Measurements from ENCODE around the gene MXRA8. TPM values are rescaled to one million over a fixed set of nuclear protein-coding genes. Genes with fewer than 3 reads are reported as not detected.
"Not testable (repeated sequence)": the region's sequence is repeated elsewhere in the genome, so short reads cannot be mapped to it uniquely, and the experiment has no call there.

The MXRA8 gene
- polyA plus RNA-seq, 2 donors, result 7.5 to 14.7 TPM

- WGBS, 2 donors, result 91 to 96% methylated on average over 11 of the region's 11 CpGs
- no peaks in the 10 kb centered on the region for H3K9me3 ChIP-seq (ENCODE audit: control insufficient read depth in 2 of 2, insufficient read depth in 1 of 2, low read depth in 1 of 2, low read length in 1 of 2)
- H3K27me3 ChIP-seq (ENCODE audit: control insufficient read depth in 1 of 2, insufficient read depth in 2 of 2, low read length in 2 of 2), result no peaks in the 10 kb centered on the region
- peaks cover 33 to 52% of the 10 kb centered on the region in 2 donors for H3K36me3 ChIP-seq (ENCODE audit: control insufficient read depth in 2 of 2, insufficient read depth in 2 of 2, low read length in 1 of 2)
- H3K27ac ChIP-seq (ENCODE audit: low read depth in 2 of 2, low read length in 1 of 2), result no peak overlapping the region
- H3K4me1 ChIP-seq (ENCODE audit: control insufficient read depth in 2 of 2, insufficient read depth in 2 of 2, low read length in 1 of 2), result peaks cover 0 to 5% of the 10 kb centered on the region in 2 donors
- H3K4me3 ChIP-seq (ENCODE audit: low read depth in 1 of 2, low read length in 2 of 2), result no peak overlapping the region
Observed at GRCh38 chr1:1393428-1393827, 35.1 kb upstream of the MXRA8 start.

- no peak overlapping the region for H3K4me3 ChIP-seq (ENCODE audit: low read depth in 1 of 2, low read length in 2 of 2)
- WGBS, 2 donors, result 93 to 98% methylated on average over 4 of the region's 4 CpGs
- H3K4me1 ChIP-seq (ENCODE audit: control insufficient read depth in 2 of 2, insufficient read depth in 2 of 2, low read length in 1 of 2), result peaks cover 0 to 3% of the 10 kb centered on the region in 2 donors
- no peak overlapping the region for H3K27ac ChIP-seq (ENCODE audit: low read depth in 2 of 2, low read length in 1 of 2)
- peaks cover 33 to 53% of the 10 kb centered on the region in 2 donors for H3K36me3 ChIP-seq (ENCODE audit: control insufficient read depth in 2 of 2, insufficient read depth in 2 of 2, low read length in 1 of 2)
- no peaks in the 10 kb centered on the region for H3K27me3 ChIP-seq (ENCODE audit: control insufficient read depth in 1 of 2, insufficient read depth in 2 of 2, low read length in 2 of 2)
- no peaks in the 10 kb centered on the region for H3K9me3 ChIP-seq (ENCODE audit: control insufficient read depth in 2 of 2, insufficient read depth in 1 of 2, low read depth in 1 of 2, low read length in 1 of 2)
Observed at GRCh38 chr1:1393014-1393413, 34.7 kb upstream of the MXRA8 start.

- peaks cover 42 to 62% of the 10 kb centered on the region in 2 donors for H3K36me3 ChIP-seq (ENCODE audit: control insufficient read depth in 2 of 2, insufficient read depth in 2 of 2, low read length in 1 of 2)
- no peak overlapping the region for H3K27ac ChIP-seq (ENCODE audit: low read depth in 2 of 2, low read length in 1 of 2)
- H3K9me3 ChIP-seq (ENCODE audit: control insufficient read depth in 2 of 2, insufficient read depth in 1 of 2, low read depth in 1 of 2, low read length in 1 of 2), result no peaks in the 10 kb centered on the region
- H3K27me3 ChIP-seq (ENCODE audit: control insufficient read depth in 1 of 2, insufficient read depth in 2 of 2, low read length in 2 of 2), result no peaks in the 10 kb centered on the region
- 87 to 88% methylated on average over 12 of the region's 12 CpGs for WGBS, 2 donors
- no peaks in the 10 kb centered on the region for H3K4me1 ChIP-seq (ENCODE audit: control insufficient read depth in 2 of 2, insufficient read depth in 2 of 2, low read length in 1 of 2)
- no peak overlapping the region for H3K4me3 ChIP-seq (ENCODE audit: low read depth in 1 of 2, low read length in 2 of 2)
Observed at GRCh38 chr1:1391225-1391624, 32.9 kb upstream of the MXRA8 start.

- H3K4me1 ChIP-seq (ENCODE audit: control insufficient read depth in 2 of 2, insufficient read depth in 2 of 2, low read length in 1 of 2), result no peaks in the 10 kb centered on the region
- H3K4me3 ChIP-seq (ENCODE audit: low read depth in 1 of 2, low read length in 2 of 2), result no peak overlapping the region
- H3K27ac ChIP-seq (ENCODE audit: low read depth in 2 of 2, low read length in 1 of 2), result no peak overlapping the region
- no peaks in the 10 kb centered on the region for H3K9me3 ChIP-seq (ENCODE audit: control insufficient read depth in 2 of 2, insufficient read depth in 1 of 2, low read depth in 1 of 2, low read length in 1 of 2)
- H3K36me3 ChIP-seq (ENCODE audit: control insufficient read depth in 2 of 2, insufficient read depth in 2 of 2, low read length in 1 of 2), result peaks cover 47 to 64% of the 10 kb centered on the region in 2 donors
- WGBS, 2 donors, result 87 to 91% methylated on average over 12 of the region's 12 CpGs
- H3K27me3 ChIP-seq (ENCODE audit: control insufficient read depth in 1 of 2, insufficient read depth in 2 of 2, low read length in 2 of 2), result no peaks in the 10 kb centered on the region
Observed at GRCh38 chr1:1390675-1391074, 32.3 kb upstream of the MXRA8 start.

- whole genome bisulfite sequencing, 2 donors, result 94 to 95% methylated on average over 16 of the region's 16 CpGs
- Histone ChIP-seq H3K36me3 (ENCODE audit: control insufficient read depth in 2 of 2, insufficient read depth in 2 of 2, low read length in 1 of 2) (peaks cover 39 to 54% of the 10 kb centered on the region in 2 donors), H3K27ac (ENCODE audit: low read depth in 2 of 2, low read length in 1 of 2) (no peak overlapping the region), H3K9me3 (ENCODE audit: control insufficient read depth in 2 of 2, insufficient read depth in 1 of 2, low read depth in 1 of 2, low read length in 1 of 2) (no peaks in the 10 kb centered on the region), H3K4me3 (ENCODE audit: low read depth in 1 of 2, low read length in 2 of 2) (no peak overlapping the region), H3K27me3 (ENCODE audit: control insufficient read depth in 1 of 2, insufficient read depth in 2 of 2, low read length in 2 of 2) (no peaks in the 10 kb centered on the region), H3K4me1 (ENCODE audit: control insufficient read depth in 2 of 2, insufficient read depth in 2 of 2, low read length in 1 of 2) (no peaks in the 10 kb centered on the region)
Observed at GRCh38 chr1:1388078-1388472, 29.7 kb upstream of the MXRA8 start.

GRCh38 chr1:1387098-1388077 lies 29.0 kb upstream of the MXRA8 start:
- WGBS, 2 donors, result 96% methylated on average over 50 of the region's 50 CpGs
- peaks cover 33 to 49% of the 10 kb centered on the region in 2 donors for H3K36me3 ChIP-seq (ENCODE audit: control insufficient read depth in 2 of 2, insufficient read depth in 2 of 2, low read length in 1 of 2)

GRCh38 chr1:1385931-1386330 lies 27.6 kb upstream of the MXRA8 start:
- Histone ChIP-seq H3K4me3 (ENCODE audit: low read depth in 1 of 2, low read length in 2 of 2) (no peak overlapping the region), H3K4me1 (ENCODE audit: control insufficient read depth in 2 of 2, insufficient read depth in 2 of 2, low read length in 1 of 2) (no peaks in the 10 kb centered on the region), H3K36me3 (ENCODE audit: control insufficient read depth in 2 of 2, insufficient read depth in 2 of 2, low read length in 1 of 2) (peaks cover 26 to 49% of the 10 kb centered on the region in 2 donors), H3K27me3 (ENCODE audit: control insufficient read depth in 1 of 2, insufficient read depth in 2 of 2, low read length in 2 of 2) (no peaks in the 10 kb centered on the region), H3K27ac (ENCODE audit: low read depth in 2 of 2, low read length in 1 of 2) (no peak overlapping the region), H3K9me3 (ENCODE audit: control insufficient read depth in 2 of 2, insufficient read depth in 1 of 2, low read depth in 1 of 2, low read length in 1 of 2) (no peaks in the 10 kb centered on the region)
- 91 to 93% methylated on average over 8 of the region's 8 CpGs for WGBS, 2 donors

More at GRCh38 chr1:1387098-1388077, 29.0 kb upstream of the MXRA8 start:
- H3K9me3 ChIP-seq (ENCODE audit: control insufficient read depth in 2 of 2, insufficient read depth in 1 of 2, low read depth in 1 of 2, low read length in 1 of 2), result no peaks in the 10 kb centered on the region
- H3K4me3 ChIP-seq (ENCODE audit: low read depth in 1 of 2, low read length in 2 of 2), result no peak overlapping the region
- H3K27ac ChIP-seq (ENCODE audit: low read depth in 2 of 2, low read length in 1 of 2), result no peak overlapping the region
- H3K4me1 ChIP-seq (ENCODE audit: control insufficient read depth in 2 of 2, insufficient read depth in 2 of 2, low read length in 1 of 2), result no peaks in the 10 kb centered on the region
- no peaks in the 10 kb centered on the region for H3K27me3 ChIP-seq (ENCODE audit: control insufficient read depth in 1 of 2, insufficient read depth in 2 of 2, low read length in 2 of 2)

GRCh38 chr1:1385339-1385738 lies 27.0 kb upstream of the MXRA8 start:
- not testable (repeated sequence) for H3K9me3 ChIP-seq (ENCODE audit: control insufficient read depth in 2 of 2, insufficient read depth in 1 of 2, low read depth in 1 of 2, low read length in 1 of 2); H3K4me1 ChIP-seq (ENCODE audit: control insufficient read depth in 2 of 2, insufficient read depth in 2 of 2, low read length in 1 of 2); H3K27me3 ChIP-seq (ENCODE audit: control insufficient read depth in 1 of 2, insufficient read depth in 2 of 2, low read length in 2 of 2); H3K4me3 ChIP-seq (ENCODE audit: low read depth in 1 of 2, low read length in 2 of 2); H3K27ac ChIP-seq (ENCODE audit: low read depth in 2 of 2, low read length in 1 of 2)
- WGBS, 2 donors, result 94 to 95% methylated on average over 29 of the region's 29 CpGs
- H3K36me3 ChIP-seq (ENCODE audit: control insufficient read depth in 2 of 2, insufficient read depth in 2 of 2, low read length in 1 of 2), result peaks cover 22 to 46% of the 10 kb centered on the region in 2 donors

- Histone ChIP-seq H3K9me3 (ENCODE audit: control insufficient read depth in 2 of 2, insufficient read depth in 1 of 2, low read depth in 1 of 2, low read length in 1 of 2) (no peaks in the 10 kb centered on the region), H3K36me3 (ENCODE audit: control insufficient read depth in 2 of 2, insufficient read depth in 2 of 2, low read length in 1 of 2) (peaks cover 6 to 17% of the 10 kb centered on the region in 2 donors), H3K4me1 (ENCODE audit: control insufficient read depth in 2 of 2, insufficient read depth in 2 of 2, low read length in 1 of 2) (no peaks in the 10 kb centered on the region), H3K4me3 (ENCODE audit: low read depth in 1 of 2, low read length in 2 of 2) (no peak overlapping the region), H3K27me3 (ENCODE audit: control insufficient read depth in 1 of 2, insufficient read depth in 2 of 2, low read length in 2 of 2) (no peaks in the 10 kb centered on the region), H3K27ac (ENCODE audit: low read depth in 2 of 2, low read length in 1 of 2) (no peak overlapping the region)
- 74 to 78% methylated on average over 8 of the region's 8 CpGs for WGBS, 2 donors
Observed at GRCh38 chr1:1381294-1381693, 22.9 kb upstream of the MXRA8 start.

Data from esophagus (tissue), 2 donors.